NCI-H128 (cell line): ENCODE results near the gene NRBP1.
A peak's percentile ranks its signal among the peaks of the same experiment; 100 is the strongest.

Experiments
- DNase-seq: peaks from one replicate; lab custom pipeline; 2025; ENCODE audit not compliant: unreplicated experiment; lab: John Stamatoyannopoulos, UW

NRBP1 gene

DNA sequence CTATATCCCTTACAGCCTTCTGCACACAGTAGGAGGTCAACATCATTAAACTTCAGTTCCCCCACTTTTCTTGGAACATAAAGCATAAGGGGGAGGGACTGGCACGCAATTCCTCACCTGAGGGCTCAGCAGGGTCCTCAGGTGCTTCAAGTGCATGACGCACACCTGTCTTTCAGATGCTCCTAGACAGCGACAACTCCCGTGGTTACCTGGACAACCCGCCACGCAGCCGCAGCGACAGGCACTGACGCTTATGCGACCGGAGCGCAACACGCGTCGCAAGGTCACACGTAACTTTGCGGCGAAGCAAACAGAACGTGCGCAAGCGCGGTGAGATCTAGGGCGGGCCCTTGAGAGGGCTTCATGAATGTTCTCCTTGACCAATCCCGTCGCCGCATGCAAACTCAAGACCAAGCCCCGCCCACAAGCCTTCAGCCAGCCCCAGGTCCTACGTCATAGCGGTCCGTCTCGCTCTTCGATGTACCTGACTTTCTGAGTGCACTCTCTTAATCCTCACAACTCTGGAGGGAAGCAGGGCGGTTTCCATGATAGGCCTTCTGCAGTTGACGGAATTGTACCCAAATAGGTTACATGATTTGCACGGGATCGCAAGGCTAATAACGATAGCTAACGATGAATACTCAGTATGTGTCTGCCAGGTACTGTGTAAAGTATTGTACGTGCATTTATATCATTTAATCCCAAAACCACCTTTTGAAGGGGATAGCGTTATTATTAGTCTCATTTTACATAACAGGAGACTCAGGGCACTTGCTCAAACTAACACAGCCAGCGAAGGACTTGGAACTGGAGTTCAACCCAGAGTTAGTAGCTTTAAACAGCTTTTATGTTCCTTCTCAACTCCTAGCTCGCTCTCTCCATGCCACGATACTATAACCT, 61.3 kb downstream of the NRBP1 start, which contains the start of gene IFT172:
IFT172 (minus strand) TSS at position 246 of the 900 bp plus-strand sequence; CDS start at position 156, 90 bp downstream.
- DNase-seq, result peak; percentile 100
